ENCODE measurements around the gene BOLA1.

Gene BOLA1

GRCh38 chr1:149887456-149888246, 11.7 kb upstream of the BOLA1 start:
- DNase-seq, result peak; percentile 27 to 99 (median 70)

- peak in 4 of 5 experiments; percentile 31 to 95 (median 56) for DNase-seq
Measured at GRCh38 chr1:149888247-149888998, 10.9 kb upstream of the BOLA1 start.

- no peak for DNase-seq
Measured at GRCh38 chr1:149888999-149889289, 10.4 kb upstream of the BOLA1 start.

- no peak for DNase-seq
Measured at GRCh38 chr1:149896575-149896974, 2.8 kb upstream of the BOLA1 start.

GRCh38 chr1:149903836-149904491, 4.6 kb downstream of the BOLA1 start:
- no peak for DNase-seq

- no peak for DNase-seq
Measured at GRCh38 chr1:149906570-149907075, 7.3 kb downstream of the BOLA1 start.

- DNase-seq, result no peak
Measured at GRCh38 chr1:149914545-149914944, 15.2 kb downstream of the BOLA1 start.

GRCh38 chr1:149915429-149916192, 16.2 kb downstream of the BOLA1 start:
- DNase-seq, result no peak

GRCh38 chr1:149916193-149916897, 17.0 kb downstream of the BOLA1 start:
- DNase-seq, result no peak

- no peak for DNase-seq
Measured at GRCh38 chr1:149916898-149917252, 17.5 kb downstream of the BOLA1 start.

GRCh38 chr1:149917571-149918144, 18.3 kb downstream of the BOLA1 start, which contains the start of gene SV2A:
TSS of gene SV2A (minus strand) at chr1:149917844. CDS start at chr1:149913840, 4,004 bp downstream.
- DNase-seq, result peak in 4 of 5 experiments; percentile 13 to 68 (median 36)

- DNase-seq, result no peak
Measured at GRCh38 chr1:149923626-149924025, 24.3 kb downstream of the BOLA1 start.

GRCh38 chr1:149925345-149925744, 26.0 kb downstream of the BOLA1 start:
- no peak for DNase-seq

- DNase-seq, result no peak
Measured at GRCh38 chr1:149925751-149926150, 26.4 kb downstream of the BOLA1 start.

GRCh38 chr1:149926296-149926695, 26.9 kb downstream of the BOLA1 start:
- no peak for DNase-seq

- peak in 1 of 5 experiments; percentile 19 for DNase-seq
Measured at GRCh38 chr1:149927056-149927562, 27.7 kb downstream of the BOLA1 start.

- DNase-seq, result peak; percentile 88 to 98 (median 93)
Measured at GRCh38 chr1:149927563-149928400, 28.4 kb downstream of the BOLA1 start, which contains the start of gene SF3B4. TSS of gene SF3B4 (minus strand) at chr1:149927803. CDS start at chr1:149927759, 44 bp downstream.

- DNase-seq, result no peak
Measured at GRCh38 chr1:149928401-149928724, 29.0 kb downstream of the BOLA1 start.

GRCh38 chr1:149929856-149930255, 30.5 kb downstream of the BOLA1 start:
- no peak for DNase-seq

GRCh38 chr1:149931212-149931790, 31.9 kb downstream of the BOLA1 start:
- no peak for DNase-seq
